HL-60 (cell line): Measurements from ENCODE around the gene TPT1.

Experiments used
- POLR2AphosphoS5 ChIP-seq: IDR thresholded peaks from 2 replicates; pipeline ENCODE4 v1.6.1; 2012; ENCODE audit warnings: low read depth
- TF ChIP-seq, protein P1 (sequence below): IDR thresholded peaks from one replicate; pipeline ENCODE4 v1.5.1; 2011; ENCODE audit warnings: low read length, control low read depth, inconsistent platforms; ENCODE audit not compliant: insufficient read depth

DNA sequence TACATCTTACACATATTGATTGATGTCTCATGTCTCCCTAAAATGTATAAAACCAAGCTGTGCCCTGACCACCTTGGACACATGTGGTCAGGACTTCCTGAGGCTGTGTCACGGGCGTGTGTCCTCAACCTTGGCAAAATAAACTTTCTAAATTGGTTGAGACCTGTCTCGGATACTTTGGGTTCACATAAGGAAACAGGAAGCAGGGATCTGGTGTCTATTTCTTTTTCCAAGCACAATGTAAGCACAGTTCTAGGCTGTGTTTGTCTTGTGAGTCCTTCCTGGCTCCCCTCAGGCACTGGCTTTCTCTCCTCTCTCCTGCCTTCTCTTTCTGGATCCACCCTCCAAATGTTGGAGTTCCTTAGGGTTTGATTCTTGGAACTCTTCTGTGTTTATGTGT, 27.6 kb upstream of the TPT1 start:
- TF ChIP-seq, protein P1, sequence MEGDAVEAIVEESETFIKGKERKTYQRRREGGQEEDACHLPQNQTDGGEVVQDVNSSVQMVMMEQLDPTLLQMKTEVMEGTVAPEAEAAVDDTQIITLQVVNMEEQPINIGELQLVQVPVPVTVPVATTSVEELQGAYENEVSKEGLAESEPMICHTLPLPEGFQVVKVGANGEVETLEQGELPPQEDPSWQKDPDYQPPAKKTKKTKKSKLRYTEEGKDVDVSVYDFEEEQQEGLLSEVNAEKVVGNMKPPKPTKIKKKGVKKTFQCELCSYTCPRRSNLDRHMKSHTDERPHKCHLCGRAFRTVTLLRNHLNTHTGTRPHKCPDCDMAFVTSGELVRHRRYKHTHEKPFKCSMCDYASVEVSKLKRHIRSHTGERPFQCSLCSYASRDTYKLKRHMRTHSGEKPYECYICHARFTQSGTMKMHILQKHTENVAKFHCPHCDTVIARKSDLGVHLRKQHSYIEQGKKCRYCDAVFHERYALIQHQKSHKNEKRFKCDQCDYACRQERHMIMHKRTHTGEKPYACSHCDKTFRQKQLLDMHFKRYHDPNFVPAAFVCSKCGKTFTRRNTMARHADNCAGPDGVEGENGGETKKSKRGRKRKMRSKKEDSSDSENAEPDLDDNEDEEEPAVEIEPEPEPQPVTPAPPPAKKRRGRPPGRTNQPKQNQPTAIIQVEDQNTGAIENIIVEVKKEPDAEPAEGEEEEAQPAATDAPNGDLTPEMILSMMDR = no peak
- no peak for TF ChIP-seq POLR2AphosphoS5
